Activated CD4-positive, alpha-beta T cell treated with anti-CD3 and anti-CD28 coated beads for 36 hours (primary cell): ENCODE results near the gene BICDL2. TPM values are rescaled to one million over a fixed set of nuclear protein-coding genes. Genes with fewer than 3 reads are reported as not detected.
A peak's percentile ranks its signal among the peaks of the same experiment; 100 is the strongest.

ENCODE experiments used
- ATAC-seq: fragments of 200-7000 bp; cut with Tn5 transposase; one replicate; pipeline ENCODE4 v1.10.0; 2021; ENCODE audit warnings: mild to moderate bottlenecking, moderate library complexity
- CTCF ChIA-PET: fragments of 350-600 bp; sonication (Branson Sonifier 250); formaldehyde crosslinking; loops from one replicate; lab custom pipeline; 2021; ENCODE audit warnings: antibody characterized with exemption; lab: Charles Lee
- POLR2A ChIA-PET: fragments of 350-600 bp; sonication (Branson Sonifier 250); formaldehyde crosslinking; loops from one replicate; lab custom pipeline; 2021; ENCODE audit warnings: antibody characterized with exemption, inconsistent platforms; lab: Charles Lee
- DNase-seq: peaks from one replicate; pipeline ENCODE4 v3.0.0-alpha.2; 2020
- H3K27ac Mint-ChIP-seq: one replicate; pipeline ENCODE4 v1.8.0; 2021; ENCODE audit warnings: mixed read lengths
- H3K27me3 Mint-ChIP-seq: one replicate; pipeline ENCODE4 v1.8.0; 2021; ENCODE audit warnings: mixed read lengths
- H3K36me3 Mint-ChIP-seq: one replicate; pipeline ENCODE4 v1.8.0; 2021; ENCODE audit warnings: low read depth, mixed read lengths
- H3K4me1 Mint-ChIP-seq: one replicate; pipeline ENCODE4 v1.8.0; 2021; ENCODE audit warnings: mixed read lengths
- H3K4me3 Mint-ChIP-seq: one replicate; pipeline ENCODE4 v1.8.0; 2021; ENCODE audit warnings: mild to moderate bottlenecking, moderate library complexity, mixed read lengths
- H3K9me3 Mint-ChIP-seq: one replicate; pipeline ENCODE4 v1.8.0; 2021; ENCODE audit warnings: low read depth, mixed read lengths
- intact Hi-C, 2 experiments: fragments of 100-400 bp; cut with DNase I in 1 of 2; cut with micrococcal nuclease in 1 of 2; formaldehyde crosslinking; loops; one replicate each; pipeline versions ENCODE4 v1.14.2 to v1.15.1; 2022 to 2024; cut with DNase I, micrococcal nuclease
- total RNA-seq, 2 experiments: library from RNA; stranded (reverse); gene quantifications; one replicate each; pipeline ENCODE4 v1.2.3, GENCODE V29; 2021

BICDL2 gene
- total RNA-seq, 2 experiments from 2014 or later: 0.58 to 1.2 TPM

GRCh38 chr16:2981899-2982250, 54.9 kb downstream of the BICDL2 start:
- DNase-seq (no peak), ATAC-seq (no peak)
- H3K4me1 Mint-ChIP-seq: peaks cover 6% of the 10 kb centered on the region
- no peaks in the 10 kb centered on the region for H3K9me3 Mint-ChIP-seq
- H3K36me3 Mint-ChIP-seq: peaks cover 22% of the 10 kb centered on the region
- CTCF ChIA-PET: interaction anchor here (0.7 to 0.9 kb wide), 3 partner anchors 20 to 50 kb away, joined by 3 read pairs; no protein-coding TSS in a partner anchor
- H3K27me3 Mint-ChIP-seq: peaks cover 2% of the 10 kb centered on the region
- H3K27ac Mint-ChIP-seq: peak overlapping the region; percentile 82
- H3K4me3 Mint-ChIP-seq: peak overlapping the region; percentile 87
- POLR2A ChIA-PET: no interaction called here
- intact Hi-C loops: loop anchor here in 1 of 2 experiments (5.0 kb wide), 1 partner anchor 125 kb away; no protein-coding TSS in a partner anchor

GRCh38 chr16:2981177-2981898, 55.4 kb downstream of the BICDL2 start:
- Mint-ChIP-seq H3K36me3 (peaks cover 23% of the 10 kb centered on the region), H3K27ac (peak overlapping the region; percentile 84), H3K27me3 (peaks cover 2% of the 10 kb centered on the region), H3K4me1 (peaks cover 6% of the 10 kb centered on the region), H3K4me3 (peak overlapping the region; percentile 87), H3K9me3 (no peaks in the 10 kb centered on the region)
- ChIA-PET POLR2A (no interaction called here), CTCF (interaction anchor here (0.7 to 1.7 kb wide), 5 partner anchors 12 to 51 kb away, joined by 3 to 7 read pairs (median 3); partner anchors contain the start of gene PAQR4)
- intact Hi-C loops: loop anchor here in 1 of 2 experiments (5.0 kb wide), 1 partner anchor 126 kb away; no protein-coding TSS in a partner anchor
- ATAC-seq (no peak), DNase-seq (no peak)

GRCh38 chr16:2980227-2981176, 56.2 kb downstream of the BICDL2 start, which contains the start of gene PKMYT1:
TSS of gene PKMYT1 (minus strand) at chr16:2980446. CDS start at chr16:2979657, 789 bp downstream.
- ATAC-seq: peak; percentile 91
- Mint-ChIP-seq H3K27ac (peak within 1 kb of the TSS; percentile 84), H3K4me3 (peak within 1 kb of the TSS; percentile 87), H3K9me3 (no peaks in the 10 kb centered on the region), H3K4me1 (peaks cover 6% of the 10 kb centered on the region), H3K36me3 (peaks cover 27% of the 10 kb centered on the region), H3K27me3 (peaks cover 2% of the 10 kb centered on the region)
- peak; percentile 97 for DNase-seq
- CTCF ChIA-PET: interaction anchor here (0.8 to 1.7 kb wide), 5 partner anchors 10 to 141 kb away, joined by 3 to 7 read pairs (median 4); partner anchors contain the start of gene PAQR4
- intact Hi-C loops: loop anchor here (1.0 to 5.0 kb wide), 11 partner anchors 10 to 259 kb away; partner anchors contain the start of genes FLYWCH1 (in 1 of the 2), PAQR4 (in 1 of the 2), SRRM2 (in 1 of the 2) and THOC6 (in 1 of the 2)
- POLR2A ChIA-PET: interaction anchor here (0.6 to 1.2 kb wide), 3 partner anchors 9 to 110 kb away, joined by 3 to 5 read pairs (median 5); no protein-coding TSS in a partner anchor

DNA sequence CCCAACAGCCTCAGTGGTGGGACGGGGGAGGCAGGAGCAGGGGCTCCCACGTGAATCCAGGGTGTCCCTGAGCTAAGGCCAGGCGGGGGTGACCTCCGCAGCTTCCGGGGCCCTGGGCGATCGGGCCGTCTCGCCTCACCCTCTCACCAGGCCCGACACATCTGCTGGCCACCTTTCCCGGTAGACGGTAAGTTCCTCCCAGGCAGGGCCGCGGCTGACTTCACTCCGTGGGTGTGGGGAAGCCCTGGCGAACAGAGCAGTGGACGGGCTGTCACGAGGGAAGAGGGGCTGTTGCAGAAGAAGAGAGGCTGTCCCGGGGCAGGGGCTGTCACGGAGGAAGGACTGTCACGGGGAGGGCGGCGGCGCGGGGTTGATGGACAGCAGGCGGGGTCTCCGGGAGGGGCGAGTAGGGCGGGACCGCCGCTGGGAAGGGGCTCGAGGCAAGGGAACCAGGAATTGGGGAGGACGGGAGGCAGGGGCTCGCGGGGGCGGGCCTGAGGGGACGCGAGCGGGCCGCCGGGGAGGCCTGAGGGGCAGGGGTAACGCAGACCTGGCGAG, 57.0 kb downstream of the BICDL2 start:
- peaks cover 6% of the 10 kb centered on the region for H3K4me1 Mint-ChIP-seq

More for the DNA sequence above, 57.0 kb downstream of the BICDL2 start:
- DNase-seq (peak; percentile 55), ATAC-seq (peak; percentile 5)
- ChIA-PET CTCF (interaction anchor here (0.8 to 1.7 kb wide), 4 partner anchors 10 to 140 kb away, joined by 3 to 7 read pairs (median 4); no protein-coding TSS in a partner anchor), POLR2A (interaction anchor here (0.6 to 1.2 kb wide), 2 partner anchors 8 to 111 kb away, joined by 5 read pairs; no protein-coding TSS in a partner anchor)
- Mint-ChIP-seq H3K27me3 (peaks cover 2% of the 10 kb centered on the region), H3K4me3 (peak overlapping the region; percentile 87), H3K27ac (peak overlapping the region; percentile 74), H3K9me3 (no peaks in the 10 kb centered on the region), H3K36me3 (peaks cover 29% of the 10 kb centered on the region)
- intact Hi-C loops: loop anchor here (1.0 to 5.0 kb wide), 11 partner anchors 9 to 258 kb away; partner anchors contain the start of genes FLYWCH1 (in 1 of the 2), PAQR4 (in 1 of the 2), SRRM2 (in 1 of the 2) and THOC6 (in 1 of the 2)

Other genes with a start within 250 kb of the BICDL2 start
- not detected for gene PRSS33, start 249.4 kb downstream of the BICDL2 start, total RNA-seq
- gene PRSS41, start 238.5 kb downstream of the BICDL2 start, total RNA-seq: not detected
- gene PRSS21, start 219.7 kb downstream of the BICDL2 start, total RNA-seq: under 1 TPM; 0.69 to 0.71 TPM
- 1 to 10 TPM in 1 of 2 experiments, under 1 TPM in 1; 0.65 to 1.2 TPM for gene ZG16B, start 206.6 kb downstream of the BICDL2 start, total RNA-seq
- not detected for gene PRSS22, start 178.8 kb downstream of the BICDL2 start, total RNA-seq
- 10 to 100 TPM; 16.8 to 17.3 TPM for gene FLYWCH2, start 153.7 kb downstream of the BICDL2 start, total RNA-seq
- 10 to 100 TPM; 26.6 to 37.9 TPM for gene FLYWCH1, start 125.0 kb downstream of the BICDL2 start, total RNA-seq
- not detected for gene KREMEN2, start 72.7 kb downstream of the BICDL2 start, total RNA-seq
- gene PAQR4, start 67.6 kb downstream of the BICDL2 start, total RNA-seq: 10 to 100 TPM; 28.7 to 31.2 TPM
- gene PKMYT1, start 56.5 kb downstream of the BICDL2 start, total RNA-seq: 100 to 1,000 TPM; 101 to 117 TPM
- gene CLDN9, start 24.0 kb downstream of the BICDL2 start, total RNA-seq: not detected
- gene CLDN6, start 18.8 kb downstream of the BICDL2 start, total RNA-seq: not detected
- gene TNFRSF12A, start 16.6 kb downstream of the BICDL2 start, total RNA-seq: 1 to 10 TPM; 5.4 to 7.7 TPM
- 10 to 100 TPM; 30.0 to 30.7 TPM for gene HCFC1R1, start 13.0 kb downstream of the BICDL2 start, total RNA-seq
- 10 to 100 TPM; 46.9 to 50.2 TPM for gene THOC6, start 12.9 kb downstream of the BICDL2 start, total RNA-seq
- under 1 TPM; 0.55 to 0.91 TPM for gene MMP25, start 9.6 kb upstream of the BICDL2 start, total RNA-seq
- 1,000 to 10,000 TPM; 1,864 to 2,360 TPM for gene IL32, start 28.7 kb upstream of the BICDL2 start, total RNA-seq
- gene ZSCAN10, start 62.4 kb upstream of the BICDL2 start, total RNA-seq: under 1 TPM; 0.11 to 0.30 TPM
- gene ZNF205, start 75.6 kb upstream of the BICDL2 start, total RNA-seq: under 1 TPM; 0.21 to 0.32 TPM
- 1 to 10 TPM; 7.6 to 8.3 TPM for gene ZNF213, start 98.1 kb upstream of the BICDL2 start, total RNA-seq
- not detected for gene OR1F1, start 151.3 kb upstream of the BICDL2 start, total RNA-seq
- 1 to 10 TPM; 8.3 to 9.0 TPM for gene ZNF200, start 198.2 kb upstream of the BICDL2 start, total RNA-seq
- gene MEFV, start 219.7 kb upstream of the BICDL2 start, total RNA-seq: under 1 TPM; 0.09 to 0.14 TPM
- gene ZNF263, start 246.5 kb upstream of the BICDL2 start, total RNA-seq: 10 to 100 TPM; 19.2 to 19.6 TPM